Middle frontal gyrus (tissue), 1 donor: ENCODE results near the gene ING2.
"Not testable (repeated sequence)": the region's sequence is repeated elsewhere in the genome, so short reads cannot be mapped to it uniquely, and the experiment has no call there.

Experiments
- DNase-seq: peaks from one replicate; pipeline ENCODE4 v3.0.0-alpha.2; 2015; ENCODE audit warnings: low spot score; ENCODE audit errors: extremely low spot score

The ING2 gene

GRCh38 chr4:183504930-183505610 is at the start of gene ING2:
ING2 (plus strand) TSS chr4:183505058; CDS start chr4:183505196, 138 bp downstream.
- no peak for DNase-seq

GRCh38 chr4:183455431-183456195 is 49.2 kb upstream of the ING2 start:
- DNase-seq: no peak

GRCh38 chr4:183458005-183458404 is 46.9 kb upstream of the ING2 start:
- no peak for DNase-seq

GRCh38 chr4:183463903-183464619 is 40.8 kb upstream of the ING2 start:
- DNase-seq: not testable (repeated sequence)

GRCh38 chr4:183465879-183466278 is 39.0 kb upstream of the ING2 start:
- DNase-seq: not testable (repeated sequence)

GRCh38 chr4:183467246-183467645 is 37.6 kb upstream of the ING2 start:
- DNase-seq: no peak

GRCh38 chr4:183468210-183469095 is 36.4 kb upstream of the ING2 start:
- DNase-seq: no peak

- no peak for DNase-seq
These were observed 35.6 kb upstream of the ING2 start for GRCh38 chr4:183469285-183469684.

GRCh38 chr4:183469936-183470335 is 34.9 kb upstream of the ING2 start:
- DNase-seq: no peak

- no peak for DNase-seq
These were observed 34.0 kb upstream of the ING2 start for GRCh38 chr4:183470821-183471220.

GRCh38 chr4:183471946-183472708 is 32.7 kb upstream of the ING2 start:
- DNase-seq: peak; percentile 64

GRCh38 chr4:183478123-183478522 is 26.7 kb upstream of the ING2 start:
- DNase-seq: no peak

GRCh38 chr4:183478926-183479325 is 25.9 kb upstream of the ING2 start:
- no peak for DNase-seq

- DNase-seq: not testable (repeated sequence)
These were observed 22.3 kb upstream of the ING2 start for GRCh38 chr4:183482515-183483095.

- DNase-seq: no peak
These were observed 20.9 kb upstream of the ING2 start for GRCh38 chr4:183483997-183484396.

GRCh38 chr4:183485411-183486160 is 19.3 kb upstream of the ING2 start:
- DNase-seq: no peak

- DNase-seq: no peak
These were observed 12.1 kb upstream of the ING2 start for GRCh38 chr4:183492791-183493222.

GRCh38 chr4:183493246-183493645 is 11.6 kb upstream of the ING2 start:
- DNase-seq: no peak

GRCh38 chr4:183495184-183495583 is 9.7 kb upstream of the ING2 start:
- DNase-seq: no peak
